ENCODE data around the gene TNFRSF14.
"Not testable (repeated sequence)": the region's sequence is repeated elsewhere in the genome, so short reads cannot be mapped to it uniquely, and the experiment has no call there.

DNA sequence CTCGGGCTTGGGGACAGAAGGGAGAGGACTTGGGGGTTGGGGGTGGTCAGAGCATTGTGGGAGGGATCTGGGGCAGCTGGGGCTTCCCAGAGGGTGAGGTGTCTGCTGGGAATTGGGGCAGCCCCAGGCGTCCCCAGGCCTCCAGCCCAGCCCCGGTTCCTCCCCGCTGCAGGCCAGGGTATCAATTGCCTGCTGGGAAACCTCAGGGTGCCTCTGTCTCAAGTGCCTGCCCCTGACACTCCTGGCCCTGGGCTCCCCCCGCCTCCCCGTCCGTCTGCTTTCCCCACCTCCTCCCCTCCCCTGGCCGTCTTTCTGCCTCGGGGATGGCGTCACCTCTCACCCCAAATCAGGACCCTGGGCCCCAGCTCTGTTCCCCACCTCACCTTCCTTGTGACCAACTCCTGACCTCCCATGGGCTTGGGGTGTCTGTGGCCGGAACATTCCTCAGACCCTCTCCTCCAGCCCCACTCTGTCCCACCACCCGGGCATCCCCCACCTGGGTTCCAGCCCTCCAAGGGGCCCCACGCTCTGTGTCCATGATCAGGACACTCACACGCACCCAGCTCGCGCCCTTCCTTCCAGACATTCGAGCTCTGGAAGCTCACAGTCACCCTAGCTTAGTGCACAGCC, 12.1 kb downstream of the TNFRSF14 start:
- TF ChIP-seq TAF1 (IDR thresholded peaks at IDR 0.05; ENCODE audit: borderline replicate concordance, low read depth, low read length); POLR2AphosphoS5 (IDR thresholded peaks at IDR 0.05; ENCODE audit: low read depth, low read length); POLR2A (IDR thresholded peaks at IDR 0.05; ENCODE audit: low read depth, low read length): not testable (repeated sequence)
